Heart right ventricle (tissue), 16 donors: ENCODE measurements around the gene GSTA3. TPM values are rescaled to one million over a fixed set of nuclear protein-coding genes. Genes with fewer than 3 reads are reported as not detected.

Experiments used
- ATAC-seq, 8 donors: fragments of 200-7000 bp; cut with Tn5 transposase; one replicate each; pipeline ENCODE4 v1.9.1; 2020; ENCODE audit warnings: mild to moderate bottlenecking in 8 of 8, moderate library complexity in 8 of 8, moderate number of reproducible peaks in 1 of 8
- DNase-seq, 2 donors: peaks; one replicate each; pipeline ENCODE4 v3.0.0-alpha.2; 2020
- H3K27ac ChIP-seq, 10 donors: fragments of 200-600 bp; sonication (generic) in 2 of 10; one replicate each; pipeline versions ENCODE4 v1.5.0 to v1.8.0; 2020 to 2022; ENCODE audit warnings: mild to moderate bottlenecking in 3 of 10
- H3K27me3 ChIP-seq, 7 donors: fragments of 200-600 bp; one replicate each; pipeline ENCODE4 v1.8.0; 2021 to 2022; ENCODE audit warnings: mild to moderate bottlenecking in 2 of 7
- H3K36me3 ChIP-seq, 9 donors: fragments of 200-600 bp; sonication (generic) in 1 of 9; one replicate each; pipeline versions ENCODE4 v1.5.0 to v1.8.0; 2020 to 2022; ENCODE audit warnings: mild to moderate bottlenecking in 2 of 9
- H3K4me1 ChIP-seq, 9 donors: fragments of 200-600 bp; sonication (generic) in 1 of 9; one replicate each; pipeline versions ENCODE4 v1.5.0 to v1.8.0; 2020 to 2022; ENCODE audit warnings: mild to moderate bottlenecking in 4 of 9
- H3K4me3 ChIP-seq, 10 donors: fragments of 200-600 bp; sonication (generic) in 2 of 10; one replicate each; pipeline versions ENCODE4 v1.5.0 to v1.8.0; 2020 to 2022; ENCODE audit warnings: mild to moderate bottlenecking in 7 of 10, moderate library complexity in 2 of 10
- H3K9me3 ChIP-seq, 11 donors: fragments of 200-600 bp in 10 of 11; sonication (generic) in 2 of 11; one replicate each; pipeline versions ENCODE4 v1.5.0 to v1.8.0; 2013 to 2022; ENCODE audit warnings: mild to moderate bottlenecking in 2 of 11, control low read depth in 1 of 11, moderate library complexity in 1 of 11
- WGBS, 2 donors: extraction: QIAGEN DNeasy Blood & Tissue Kit; methylation state at CpG; one replicate each; pipeline ENCODE4 v1.1.7; 2013; ENCODE audit warnings: inconsistent platforms in 1 of 2; 5-methylcytosine and 5-hydroxymethylcytosine counted together
- intact Hi-C, 10 donors: fragments of 100-400 bp; cut with DNase I; formaldehyde crosslinking; loops; one replicate each; pipeline versions ENCODE4 v1.11.1 to v1.14.2; 2022
- polyA plus RNA-seq, 2 donors: library from polyadenylated mRNA; stranded (reverse); fragments of 200-250 nt; gene quantifications; one replicate each; pipeline ENCODE4 v1.2.3, GENCODE V29; 2013
- total RNA-seq, 10 donors: library from RNA; stranded (reverse); fragmentation: NEBNext Ultra II Directional in 3 of 10; extraction: Animal tissue kit (Norgen Biotek cat#: 25700) in 3 of 10; gene quantifications; one replicate each; pipeline versions ENCODE4 v1.2.1 to v1.2.4, GENCODE V29; 2021 to 2023
- TF ChIP-seq, protein P1 (sequence below), 9 donors: fragments of 200-600 bp; sonication (generic) in 2 of 9; IDR thresholded peaks; one replicate each; pipeline versions ENCODE4 v1.5.0 to v1.8.0; 2021 to 2022; ENCODE audit warnings: antibody characterized with exemption in 9 of 9, mild to moderate bottlenecking in 5 of 9, moderate library complexity in 1 of 9
- donor health status: Arrhythmogenic right ventricular cardiomyopathy.
- donor health status: ischemic (EF 13 %, LVEDD 7.1; RV severe dilation, severe dysfunction).
- donor health status: healthy with polysubstance abuse.
- donor health status: DM: no; HTN: yes; CAD: no.
- donor health status: DM: no; HTN: no; CAD: no.
- donor health status: ischemic (EF 25% LVEDD 6.9; RV normal size, moderate dysfunction).
- donor health status: ischemic (EF 25% LVEDD 5.7; RV mildly dilated, moderate dysfunction).
- donor health status: healthy.
- donor health status: DM: yes; HTN: yes; CAD: no.
- donor health status: Ischemic cardiomyopathy.
- donor health status: ischemic (EF 35%, LVEDD 5.7; RV mildly dilated, moderate dysfunction).
- donor health status: nonischemic (EF 11% LVEDD 7.7; RV severe dilation, severe dysfunction).
- donor health status: DM: yes; HTN: yes; CAD: no.
- donor health status: PGD.
- donor health status: ischemic (EF 29% LVEDD 5.4; RV normal size, mild dysfunction).
- donor health status: nonischemic (EF 23%, LVEDD 6.1; RV moderate dilation, normal function).

GSTA3 gene
- total and polyA plus RNA-seq, 12 donors: not detected

DNA sequence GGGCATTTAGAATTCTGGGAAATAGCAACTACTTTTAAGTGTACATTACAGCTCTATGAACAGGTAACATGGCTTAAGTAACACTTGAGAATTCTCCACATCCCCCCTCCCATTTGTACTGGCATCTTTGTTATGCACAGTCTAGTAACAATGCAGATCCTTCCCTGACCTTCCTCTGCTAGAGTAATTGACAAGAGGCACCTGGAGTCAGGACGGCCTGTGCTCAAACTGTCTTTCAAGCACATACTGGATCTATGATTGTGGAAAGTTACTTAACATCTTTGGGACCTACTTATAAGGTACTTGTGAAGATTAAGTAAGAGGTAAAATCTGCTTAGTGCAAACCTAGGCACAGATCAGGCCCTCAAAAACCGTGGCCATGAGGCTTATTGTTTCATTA, 21.9 kb upstream of the GSTA3 start:
- Histone ChIP-seq H3K27ac (no peak overlapping the region), H3K36me3 (no peaks in the 10 kb centered on the region), H3K4me3 (no peak overlapping the region), H3K4me1 (no peaks in the 10 kb centered on the region), H3K27me3 (no peaks in the 10 kb centered on the region), H3K9me3 (peaks cover 0 to 8% (median 0%) of the 10 kb centered on the region in 11 donors)
- DNase-seq (no peak), ATAC-seq (no peak)
- TF ChIP-seq, protein P1, sequence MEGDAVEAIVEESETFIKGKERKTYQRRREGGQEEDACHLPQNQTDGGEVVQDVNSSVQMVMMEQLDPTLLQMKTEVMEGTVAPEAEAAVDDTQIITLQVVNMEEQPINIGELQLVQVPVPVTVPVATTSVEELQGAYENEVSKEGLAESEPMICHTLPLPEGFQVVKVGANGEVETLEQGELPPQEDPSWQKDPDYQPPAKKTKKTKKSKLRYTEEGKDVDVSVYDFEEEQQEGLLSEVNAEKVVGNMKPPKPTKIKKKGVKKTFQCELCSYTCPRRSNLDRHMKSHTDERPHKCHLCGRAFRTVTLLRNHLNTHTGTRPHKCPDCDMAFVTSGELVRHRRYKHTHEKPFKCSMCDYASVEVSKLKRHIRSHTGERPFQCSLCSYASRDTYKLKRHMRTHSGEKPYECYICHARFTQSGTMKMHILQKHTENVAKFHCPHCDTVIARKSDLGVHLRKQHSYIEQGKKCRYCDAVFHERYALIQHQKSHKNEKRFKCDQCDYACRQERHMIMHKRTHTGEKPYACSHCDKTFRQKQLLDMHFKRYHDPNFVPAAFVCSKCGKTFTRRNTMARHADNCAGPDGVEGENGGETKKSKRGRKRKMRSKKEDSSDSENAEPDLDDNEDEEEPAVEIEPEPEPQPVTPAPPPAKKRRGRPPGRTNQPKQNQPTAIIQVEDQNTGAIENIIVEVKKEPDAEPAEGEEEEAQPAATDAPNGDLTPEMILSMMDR (IDR thresholded peaks at IDR 0.05): no peak
- WGBS, 2 donors: 65 to 72% methylated on average over 2 of the region's 2 CpGs
- intact Hi-C loops: no loop called here

DNA sequence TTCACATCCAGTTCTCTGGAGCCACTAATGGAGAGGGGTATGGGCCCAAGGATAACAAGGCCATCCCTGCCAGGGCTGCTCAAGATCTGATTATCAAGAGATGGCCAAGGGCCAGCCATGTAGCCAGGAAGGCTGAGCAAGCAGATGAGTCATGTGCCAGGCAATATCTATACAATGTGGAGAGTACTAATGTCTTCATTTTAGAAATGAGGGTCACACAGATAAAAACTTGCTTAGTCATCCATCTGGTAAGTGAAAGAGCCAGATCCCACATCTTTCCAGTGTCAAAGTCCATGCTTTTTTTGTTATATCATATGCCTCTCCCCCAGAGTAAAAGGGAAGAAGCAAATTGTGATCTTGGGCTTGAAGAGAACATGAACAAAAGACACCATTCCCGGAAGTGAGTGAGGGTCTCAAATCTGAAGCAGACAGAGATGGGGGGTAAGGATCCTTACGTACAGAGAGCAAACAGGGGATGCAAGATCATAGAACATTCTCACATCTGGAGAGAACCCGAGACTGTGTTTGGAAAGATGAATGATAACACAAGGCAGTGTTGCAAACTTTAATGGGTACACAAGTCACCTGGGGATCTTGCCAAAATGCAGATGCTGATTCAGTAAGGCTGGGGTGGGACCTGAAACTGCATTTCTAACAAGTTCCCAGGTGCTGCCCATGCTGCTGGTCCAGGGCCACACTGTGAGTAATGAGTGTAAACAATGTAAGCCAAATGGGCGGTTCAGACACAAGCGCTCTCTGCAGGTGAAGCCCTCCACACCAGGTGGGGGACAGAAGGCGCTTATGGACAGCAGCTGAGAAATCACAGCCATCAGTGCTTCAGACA, 20.0 kb upstream of the GSTA3 start:
- intact Hi-C loops: no loop called here
- ATAC-seq: no peak

DNA sequence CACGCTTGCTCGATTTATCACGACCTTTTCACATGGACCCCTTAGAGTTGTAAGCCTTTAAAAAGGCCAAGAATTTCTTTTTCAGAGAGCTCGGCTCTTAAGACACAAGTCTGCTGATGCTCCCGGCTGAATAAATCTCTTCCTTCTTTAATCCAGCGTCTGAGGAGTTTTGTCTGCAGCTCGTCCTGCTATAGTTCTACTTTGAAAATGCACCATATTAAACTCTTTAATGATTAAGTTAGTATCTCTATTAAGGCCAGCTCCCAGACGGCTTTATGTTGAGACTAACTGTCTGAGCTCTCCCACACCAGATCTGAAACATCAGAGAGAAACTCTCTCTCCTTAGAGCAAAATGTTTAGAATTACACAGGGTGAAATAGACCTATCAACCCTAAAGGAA, 18.0 kb upstream of the GSTA3 start:
- 76 to 80% methylated on average over 8 of the region's 8 CpGs for WGBS, 2 donors
- DNase-seq: no peak
- Histone ChIP-seq H3K36me3 (no peaks in the 10 kb centered on the region), H3K27me3 (no peaks in the 10 kb centered on the region), H3K27ac (no peak overlapping the region), H3K4me1 (no peaks in the 10 kb centered on the region), H3K4me3 (no peak overlapping the region), H3K9me3 (peaks cover 0 to 8% (median 0%) of the 10 kb centered on the region in 11 donors)
- no peak for ATAC-seq
- TF ChIP-seq, protein P1 (IDR thresholded peaks at IDR 0.05): no peak
- intact Hi-C loops: no loop called here

More for the DNA sequence above, 20.0 kb upstream of the GSTA3 start:
- Histone ChIP-seq H3K4me1 (no peaks in the 10 kb centered on the region), H3K27me3 (no peaks in the 10 kb centered on the region), H3K9me3 (peaks cover 0 to 8% (median 0%) of the 10 kb centered on the region in 11 donors), H3K27ac (no peak overlapping the region), H3K4me3 (no peak overlapping the region), H3K36me3 (no peaks in the 10 kb centered on the region)
- TF ChIP-seq, protein P1 (IDR thresholded peaks at IDR 0.05): no peak
- 90 to 95% methylated on average over 6 of the region's 6 CpGs for WGBS, 2 donors
- DNase-seq: no peak

DNA sequence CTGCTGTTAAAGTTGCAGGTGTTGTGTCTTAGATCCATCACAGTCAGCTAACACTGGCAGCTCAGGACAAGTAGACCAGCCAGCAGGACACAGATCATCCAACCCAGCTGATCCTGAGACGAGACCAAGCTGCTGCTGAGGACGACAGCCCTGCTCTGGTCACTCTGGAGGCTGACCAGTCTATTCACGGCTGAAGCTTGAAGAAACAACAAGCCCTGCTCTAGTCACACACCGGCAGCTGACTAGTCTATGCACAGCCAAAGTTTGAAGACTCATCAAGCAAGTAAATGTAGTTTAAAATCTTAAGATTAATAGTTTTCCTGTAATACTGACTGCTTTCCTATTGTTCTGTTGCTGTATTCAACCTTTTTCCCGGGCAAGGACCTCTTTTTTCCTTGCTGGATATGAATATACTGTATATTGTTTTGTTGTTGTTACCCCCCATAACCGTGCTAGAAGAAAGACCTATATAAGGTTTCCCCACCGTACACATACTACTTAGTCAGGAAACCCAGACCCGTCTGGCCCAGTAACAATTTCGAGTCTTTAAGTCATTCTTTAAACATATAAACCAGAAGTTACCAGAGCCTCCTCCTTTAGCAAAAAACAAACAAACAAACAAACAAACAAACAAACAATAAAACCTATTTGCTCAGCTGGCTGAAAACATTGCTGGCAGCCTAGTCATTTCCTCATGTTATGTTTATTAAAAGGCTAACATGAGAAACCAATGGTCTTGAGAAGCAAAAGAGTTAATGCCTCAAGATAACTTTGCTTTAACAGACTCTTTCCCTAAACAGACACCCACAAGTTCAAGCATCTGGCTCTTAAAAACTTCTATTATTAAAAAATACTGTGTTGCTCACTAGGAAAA, 16.7 kb upstream of the GSTA3 start:
- WGBS, 2 donors: 63 to 72% methylated on average over 9 of the region's 9 CpGs
- Histone ChIP-seq H3K27ac (no peak overlapping the region), H3K27me3 (no peaks in the 10 kb centered on the region), H3K4me3 (no peak overlapping the region), H3K9me3 (peaks cover 0 to 8% (median 0%) of the 10 kb centered on the region in 11 donors), H3K4me1 (no peaks in the 10 kb centered on the region), H3K36me3 (no peaks in the 10 kb centered on the region)
- DNase-seq (no peak), ATAC-seq (no peak)
- intact Hi-C loops: no loop called here
- TF ChIP-seq, protein P1 (IDR thresholded peaks at IDR 0.05): no peak
